GM23338 (cell line): Measurements from ENCODE around the gene DSCAML1. TPM values are rescaled to one million over a fixed set of nuclear protein-coding genes. Genes with fewer than 3 reads are reported as not detected.

Experiments used
- ATAC-seq: fragments of 200-7000 bp; cut with Tn5 transposase; 3 replicates; pipeline ENCODE4 v1.9.1; 2020
- DNase-seq: peaks from one replicate; pipeline ENCODE4 v3.0.0-alpha.2; 2015; ENCODE audit warnings: low spot score
- H2AFZ ChIP-seq: fragments of 200-600 bp; sonication (generic); 2 replicates; pipeline ENCODE4 v1.8.0; 2016; ENCODE audit warnings: antibody characterized with exemption, mild to moderate bottlenecking, moderate library complexity
- H3F3A ChIP-seq: fragments of 200-600 bp; sonication (generic); replicated peaks from 2 replicates; pipeline ENCODE4 v1.8.0; 2017; ENCODE audit warnings: antibody characterized with exemption, mixed run types, low read depth
- H3K27ac ChIP-seq: fragments of 200-600 bp; sonication (generic); 2 replicates; pipeline ENCODE4 v1.6.1; 2016; ENCODE audit warnings: low read depth
- H3K27me3 ChIP-seq: fragments of 200-600 bp; sonication (generic); 2 replicates; pipeline ENCODE4 v1.8.0; 2016; ENCODE audit warnings: mild to moderate bottlenecking, mixed run types, moderate library complexity; ENCODE audit not compliant: insufficient read depth
- H3K36me3 ChIP-seq: fragments of 200-600 bp; sonication (generic); 2 replicates; pipeline ENCODE4 v1.8.0; 2016; ENCODE audit warnings: mild to moderate bottlenecking; ENCODE audit not compliant: insufficient read depth
- H3K4me1 ChIP-seq: fragments of 200-600 bp; sonication (generic); 2 replicates; pipeline ENCODE4 v1.8.0; 2016; ENCODE audit warnings: mild to moderate bottlenecking, moderate library complexity; ENCODE audit not compliant: insufficient read depth
- H3K4me2 ChIP-seq: fragments of 200-600 bp; sonication (generic); 2 replicates; pipeline ENCODE4 v1.7.1; 2017; ENCODE audit warnings: mixed run types
- H3K4me3 ChIP-seq: fragments of 200-600 bp; sonication (generic); 2 replicates; pipeline ENCODE4 v1.6.1; 2016; ENCODE audit warnings: mixed run types
- H3K79me2 ChIP-seq: fragments of 200-600 bp; sonication (generic); replicated peaks from 2 replicates; pipeline ENCODE4 v1.8.0; 2017; ENCODE audit warnings: mild to moderate bottlenecking; ENCODE audit not compliant: insufficient read depth
- H3K9me2 ChIP-seq: fragments of 200-600 bp; sonication (generic); 2 replicates; pipeline ENCODE4 v1.8.0; 2017; ENCODE audit not compliant: insufficient read depth
- H4K20me1 ChIP-seq: fragments of 200-600 bp; sonication (generic); replicated peaks from 2 replicates; pipeline ENCODE4 v1.8.0; 2017; ENCODE audit warnings: mild to moderate bottlenecking; ENCODE audit not compliant: insufficient read depth
- H3K27ac Mint-ChIP-seq: 2 replicates; pipeline ENCODE4 v1.8.0; 2020; ENCODE audit warnings: inconsistent platforms, mild to moderate bottlenecking, moderate library complexity, mixed read lengths
- H3K27me3 Mint-ChIP-seq: 3 replicates; pipeline ENCODE4 v1.8.0; 2022; ENCODE audit warnings: low read depth, mild to moderate bottlenecking, moderate library complexity, mixed read lengths, inconsistent platforms; ENCODE audit not compliant: insufficient read depth, poor library complexity
- H3K36me3 Mint-ChIP-seq: 3 replicates; pipeline ENCODE4 v1.8.0; 2021; ENCODE audit warnings: low read depth, mild to moderate bottlenecking, inconsistent platforms, moderate library complexity, mixed read lengths
- H3K4me1 Mint-ChIP-seq: 3 replicates; pipeline ENCODE4 v1.8.0; 2020; ENCODE audit warnings: mild to moderate bottlenecking, inconsistent platforms, mixed read lengths
- H3K4me3 Mint-ChIP-seq: 3 replicates; pipeline ENCODE4 v1.8.0; 2021; ENCODE audit warnings: moderate library complexity, mild to moderate bottlenecking, inconsistent platforms, mixed read lengths
- H3K9me3 Mint-ChIP-seq: 3 replicates; pipeline ENCODE4 v1.8.0; 2020; ENCODE audit warnings: moderate library complexity, mild to moderate bottlenecking, inconsistent platforms, mixed read lengths
- CREB1 ChIP-seq: fragments of 250-450 bp; sonication (Bioruptor Pico); IDR thresholded peaks from 2 replicates; pipeline ENCODE4 v1.5.0; 2020; ENCODE audit warnings: low read depth, mild to moderate bottlenecking, moderate library complexity
- CTCF ChIP-seq, 2 experiments: fragments of 200-600 bp in 1 of 2; sonication (generic) in 1 of 2; conservative IDR thresholded peaks; 2 replicates each; pipeline versions ENCODE4 v1.5.1 to v1.6.1; 2016 to 2017; ENCODE audit warnings: antibody characterized with exemption in 2 of 2, low read depth in 2 of 2, mild to moderate bottlenecking in 2 of 2, moderate library complexity in 1 of 2
- EZH2 ChIP-seq: fragments of 200-600 bp; sonication (generic); IDR thresholded peaks from one replicate; pipeline ENCODE4 v1.8.0; 2017; ENCODE audit warnings: antibody characterized with exemption, mild to moderate bottlenecking, low read depth; ENCODE audit not compliant: unreplicated experiment
- JUNB ChIP-seq: IDR thresholded peaks from one replicate; pipeline ENCODE4 v1.6.1; 2016; ENCODE audit warnings: antibody characterized with exemption; ENCODE audit not compliant: unreplicated experiment
- NANOG ChIP-seq: IDR thresholded peaks from 2 replicates; pipeline ENCODE4 v1.6.1; 2016; ENCODE audit warnings: antibody characterized with exemption, borderline replicate concordance
- REST ChIP-seq: IDR thresholded peaks from one replicate; pipeline ENCODE4 v1.6.1; 2018; ENCODE audit warnings: antibody characterized with exemption; ENCODE audit not compliant: unreplicated experiment
- STAT1 ChIP-seq: IDR thresholded peaks from one replicate; pipeline ENCODE4 v1.6.1; 2016; ENCODE audit warnings: antibody characterized with exemption; ENCODE audit not compliant: unreplicated experiment
- ZNF114 ChIP-seq: fragments of 250-450 bp; sonication (Bioruptor Pico); IDR thresholded peaks from 2 replicates; pipeline ENCODE4 v1.5.0; 2020; ENCODE audit warnings: mild to moderate bottlenecking, moderate library complexity
- ZNF331 ChIP-seq: fragments of 250-450 bp; sonication (Bioruptor Pico); IDR thresholded peaks from 2 replicates; pipeline ENCODE4 v1.5.0; 2020; ENCODE audit warnings: low read depth, mild to moderate bottlenecking, moderate library complexity
- polyA plus RNA-seq: library from polyadenylated mRNA; unstranded; fragments of >200 nt; fragmentation: Nextera tagmentation; extraction: Ambion mirVana; gene quantifications from 2 replicates; pipeline ENCODE4 v1.2.1, GENCODE V29; 2016
- total RNA-seq: library from RNA; depleted of rRNA; stranded (reverse); fragments of >200 nt; shearing (Covaris generic); gene quantifications from 2 replicates; pipeline ENCODE4 v1.2.3, GENCODE V29; 2014

DSCAML1 gene
- total and polyA plus RNA-seq, 2 experiments from 2014 or later: 0.17 TPM; not detected in 1

GRCh38 chr11:117807482-117808327 is 10.7 kb upstream of the DSCAML1 start:
- Histone ChIP-seq H3K27ac (no peak overlapping the region), H3F3A (no peaks in the 10 kb centered on the region), H3K36me3 (no peaks in the 10 kb centered on the region), H3K9me2 (no peaks in the 10 kb centered on the region), H2AFZ (no peak overlapping the region), H3K4me2 (no peak overlapping the region), H4K20me1 (no peaks in the 10 kb centered on the region), H3K79me2 (no peaks in the 10 kb centered on the region), H3K27me3 (0 out of 2 replicates have a peak, but pooled peaks cover 4% of the 10 kb centered on the region), H3K4me1 (0 out of 2 replicates have a peak, but pooled peaks cover 3% of the 10 kb centered on the region), H3K4me3 (no peak overlapping the region)
- TF ChIP-seq NANOG (no peak), CREB1 (CRISPR knock-in tag) (no peak), CTCF (conservative IDR thresholded peaks at IDR 0.05; ENCODE audit: low read depth in 2 of 2) (peak; percentile 85 to 91)
- H3K4me3 Mint-ChIP-seq: no peak overlapping the region
- no peak overlapping the region for H3K27ac Mint-ChIP-seq
- H3K27me3 Mint-ChIP-seq: peaks cover 1% of the 10 kb centered on the region
- DNase-seq: peak; percentile 84
- peaks cover 3% of the 10 kb centered on the region; the same call in 1 of the 3 replicates for H3K4me1 Mint-ChIP-seq
- peak; percentile 70 for ATAC-seq
- H3K9me3 Mint-ChIP-seq: no peaks in the 10 kb centered on the region
- H3K36me3 Mint-ChIP-seq: no peaks in the 10 kb centered on the region; the same call in 2 of the 3 replicates

- Mint-ChIP-seq H3K27me3 (peaks cover 1% of the 10 kb centered on the region), H3K36me3 (no peaks in the 10 kb centered on the region; the same call in 2 of the 3 replicates), H3K4me3 (no peak overlapping the region), H3K27ac (no peak overlapping the region), H3K4me1 (peaks cover 3% of the 10 kb centered on the region; the same call in 1 of the 3 replicates), H3K9me3 (no peaks in the 10 kb centered on the region)
- H4K20me1 ChIP-seq: no peaks in the 10 kb centered on the region
- no peak for ATAC-seq
- no peaks in the 10 kb centered on the region for H3K79me2 ChIP-seq
- no peak overlapping the region for H3K4me3 ChIP-seq
- H3K27me3 ChIP-seq: 0 out of 2 replicates have a peak, but pooled peaks cover 4% of the 10 kb centered on the region
- no peaks in the 10 kb centered on the region for H3K9me2 ChIP-seq
- no peak overlapping the region for H3K27ac ChIP-seq
- no peak for DNase-seq
- H3F3A ChIP-seq: no peaks in the 10 kb centered on the region
- H3K4me2 ChIP-seq: no peak overlapping the region
- H2AFZ ChIP-seq: no peak overlapping the region
- 0 out of 2 replicates have a peak, but pooled peaks cover 3% of the 10 kb centered on the region for H3K4me1 ChIP-seq
- H3K36me3 ChIP-seq: no peaks in the 10 kb centered on the region
- TF ChIP-seq REST (no peak), ZNF331 (CRISPR knock-in tag) (no peak), EZH2 (no peak), NANOG (no peak), CREB1 (CRISPR knock-in tag) (no peak), JUNB (no peak), STAT1 (no peak), ZNF114 (no peak)
Observed at GRCh38 chr11:117806846-117807245, 9.8 kb upstream of the DSCAML1 start.
